Suprapubic skin (tissue), 4 donors: ENCODE data around the gene IDH3G. TPM values are rescaled to one million over a fixed set of nuclear protein-coding genes. Genes with fewer than 3 reads are reported as not detected.
"Not testable (repeated sequence)": the region's sequence is repeated elsewhere in the genome, so short reads cannot be mapped to it uniquely, and the experiment has no call there.

Experiments used
- DNase-seq, 2 donors: peaks; one replicate each; pipeline ENCODE4 v3.0.0-alpha.2; 2019; ENCODE audit warnings: low spot score in 2 of 2
- H3K27ac ChIP-seq: fragments of 200-600 bp; sonication (generic); one replicate; pipeline ENCODE4 v1.5.1; 2019
- H3K27me3 ChIP-seq: fragments of 200-600 bp; sonication (generic); one replicate; pipeline ENCODE4 v1.5.1; 2019
- H3K36me3 ChIP-seq: fragments of 200-600 bp; sonication (generic); one replicate; pipeline ENCODE4 v1.5.1; 2019
- H3K4me1 ChIP-seq: fragments of 200-600 bp; sonication (generic); one replicate; pipeline ENCODE4 v1.5.1; 2019
- H3K4me3 ChIP-seq: fragments of 200-600 bp; sonication (generic); one replicate; pipeline ENCODE4 v1.5.1; 2019; ENCODE audit warnings: mild to moderate bottlenecking
- H3K9me3 ChIP-seq: fragments of 200-600 bp; sonication (generic); one replicate; pipeline ENCODE4 v1.5.1; 2019
- EP300 ChIP-seq: sonication (generic); formaldehyde crosslinking; IDR thresholded peaks from one replicate; pipeline ENCODE4 v1.6.1; 2017; ENCODE audit warnings: antibody characterized with exemption
- POLR2A ChIP-seq, 2 donors: fragments of 450-650 bp; IDR thresholded peaks; one replicate each; pipeline ENCODE4 v1.6.1; 2017; ENCODE audit warnings: antibody characterized with exemption in 2 of 2, mild to moderate bottlenecking in 2 of 2, moderate library complexity in 2 of 2
- POLR2AphosphoS5 ChIP-seq, 3 donors: sonication (generic); formaldehyde crosslinking; IDR thresholded peaks; one replicate each; pipeline ENCODE4 v1.6.1; 2017; ENCODE audit warnings: antibody characterized with exemption in 3 of 3
- WGBS: methylation state at CpG from one replicate; pipeline ENCODE4 v1.1.5; 2018; 5-methylcytosine and 5-hydroxymethylcytosine counted together
- total RNA-seq, 4 donors: library from RNA; depleted of rRNA; stranded (reverse); fragments of >200 nt; gene quantifications; one replicate each; pipeline ENCODE4 v1.1.0, GENCODE V29; 2016
- TF ChIP-seq, protein P1 (sequence below), 2 donors: fragments of 200-600 bp in 1 of 2; fragments of 450-650 bp in 1 of 2; sonication (generic) in 1 of 2; IDR thresholded peaks; one replicate each; pipeline ENCODE4 v1.5.1; 2016 to 2019; ENCODE audit warnings: antibody characterized with exemption in 2 of 2, mild to moderate bottlenecking in 1 of 2, moderate library complexity in 1 of 2

IDH3G gene
- total RNA-seq, 4 donors from 2014 or later = 58.1 to 105 (median 93.8) TPM

DNA sequence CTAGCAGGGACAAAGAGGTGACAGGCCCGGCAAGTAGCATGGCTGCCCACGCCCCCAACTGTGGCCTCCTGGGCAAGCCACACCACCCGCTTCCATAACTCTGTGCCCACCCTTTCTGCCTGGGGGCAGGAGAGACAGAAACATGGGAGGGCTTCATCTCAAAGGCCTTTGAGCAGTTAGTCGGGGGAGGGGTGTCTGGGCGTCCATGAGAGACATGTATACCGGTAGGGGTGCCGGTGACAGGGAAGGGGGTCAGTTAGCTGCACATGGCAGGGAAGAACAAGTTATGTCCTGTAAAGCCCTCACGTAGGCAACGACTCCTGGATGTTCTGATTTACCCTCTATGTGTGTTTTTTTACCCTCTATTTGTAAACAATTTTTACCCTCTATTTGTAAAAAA is 26.9 kb upstream of the IDH3G start:
- Histone ChIP-seq H3K4me3 (no peak overlapping the region), H3K4me1 (peaks cover 11% of the 10 kb centered on the region), H3K27ac (no peak overlapping the region), H3K27me3 (no peaks in the 10 kb centered on the region), H3K9me3 (no peaks in the 10 kb centered on the region), H3K36me3 (no peaks in the 10 kb centered on the region)
- TF ChIP-seq POLR2AphosphoS5 (IDR thresholded peaks at IDR 0.05) (no peak), EP300 (no peak), POLR2A (IDR thresholded peaks at IDR 0.05) (no peak)
- TF ChIP-seq, protein P1, sequence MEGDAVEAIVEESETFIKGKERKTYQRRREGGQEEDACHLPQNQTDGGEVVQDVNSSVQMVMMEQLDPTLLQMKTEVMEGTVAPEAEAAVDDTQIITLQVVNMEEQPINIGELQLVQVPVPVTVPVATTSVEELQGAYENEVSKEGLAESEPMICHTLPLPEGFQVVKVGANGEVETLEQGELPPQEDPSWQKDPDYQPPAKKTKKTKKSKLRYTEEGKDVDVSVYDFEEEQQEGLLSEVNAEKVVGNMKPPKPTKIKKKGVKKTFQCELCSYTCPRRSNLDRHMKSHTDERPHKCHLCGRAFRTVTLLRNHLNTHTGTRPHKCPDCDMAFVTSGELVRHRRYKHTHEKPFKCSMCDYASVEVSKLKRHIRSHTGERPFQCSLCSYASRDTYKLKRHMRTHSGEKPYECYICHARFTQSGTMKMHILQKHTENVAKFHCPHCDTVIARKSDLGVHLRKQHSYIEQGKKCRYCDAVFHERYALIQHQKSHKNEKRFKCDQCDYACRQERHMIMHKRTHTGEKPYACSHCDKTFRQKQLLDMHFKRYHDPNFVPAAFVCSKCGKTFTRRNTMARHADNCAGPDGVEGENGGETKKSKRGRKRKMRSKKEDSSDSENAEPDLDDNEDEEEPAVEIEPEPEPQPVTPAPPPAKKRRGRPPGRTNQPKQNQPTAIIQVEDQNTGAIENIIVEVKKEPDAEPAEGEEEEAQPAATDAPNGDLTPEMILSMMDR (IDR thresholded peaks at IDR 0.05) = no peak
- no peak for DNase-seq
- WGBS = 89% methylated on average over 9 of the region's 9 CpGs

DNA sequence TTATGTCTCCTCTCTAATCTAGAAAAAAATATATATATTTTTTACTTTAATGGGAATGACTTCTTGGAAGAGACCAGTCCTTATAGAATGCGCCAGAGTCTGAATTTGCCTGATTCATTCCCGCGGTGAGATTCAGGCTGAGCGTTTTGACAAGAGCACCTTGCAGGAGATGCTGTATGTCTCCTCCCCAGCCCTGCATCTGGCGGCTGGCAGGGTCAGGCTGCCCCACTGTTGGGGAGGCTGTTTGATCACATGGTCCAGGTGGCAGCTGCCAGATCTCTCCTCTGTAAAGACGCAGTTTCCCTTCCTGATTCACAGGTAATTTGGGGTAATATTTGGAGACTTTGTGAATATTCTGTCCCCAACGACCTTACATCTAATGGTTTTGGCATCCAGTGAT is 26.4 kb upstream of the IDH3G start:
- TF ChIP-seq EP300 (no peak), POLR2AphosphoS5 (IDR thresholded peaks at IDR 0.05) (no peak), POLR2A (IDR thresholded peaks at IDR 0.05) (no peak)
- no peaks in the 10 kb centered on the region for H3K27me3 ChIP-seq

DNA sequence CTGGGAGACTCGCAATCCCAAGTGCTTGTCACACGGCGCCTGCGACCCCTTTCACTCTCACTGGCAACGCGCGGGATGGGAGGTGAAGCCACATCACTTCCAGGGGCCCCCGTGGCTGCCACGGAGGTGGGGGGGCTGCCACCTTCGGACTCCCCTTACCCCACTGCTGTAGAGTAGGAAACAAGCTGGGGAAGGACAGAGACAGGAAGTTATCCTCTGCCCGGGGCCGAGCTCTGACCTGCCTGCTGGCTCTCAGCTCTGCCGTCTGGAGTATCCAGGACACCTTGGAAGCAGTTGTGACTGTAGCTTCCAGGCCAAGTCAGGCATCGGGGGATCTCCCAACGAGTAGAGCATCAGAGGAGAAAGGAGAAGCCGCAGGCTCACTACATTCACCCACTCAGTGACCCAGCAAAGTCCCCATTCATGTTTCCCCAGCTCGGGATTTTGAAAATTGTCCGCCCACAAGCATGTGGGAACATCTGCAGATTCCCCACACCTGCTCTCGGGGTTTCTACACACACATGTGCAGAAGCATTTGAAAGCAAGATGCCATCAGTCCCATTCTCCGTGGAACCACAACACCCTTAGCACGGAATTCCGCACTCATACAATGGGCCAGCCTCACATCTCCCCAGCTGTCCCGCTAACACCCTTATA is 25.3 kb upstream of the IDH3G start:
- Histone ChIP-seq H3K4me3 (peak overlapping the region; percentile 43), H3K27ac (no peak overlapping the region), H3K27me3 (no peaks in the 10 kb centered on the region), H3K4me1 (peaks cover 11% of the 10 kb centered on the region), H3K36me3 (no peaks in the 10 kb centered on the region), H3K9me3 (no peaks in the 10 kb centered on the region)
- WGBS = 77% methylated on average over 13 of the region's 23 CpGs
- DNase-seq = no peak
- TF ChIP-seq EP300 (no peak), POLR2AphosphoS5 (IDR thresholded peaks at IDR 0.05) (no peak), POLR2A (IDR thresholded peaks at IDR 0.05) (no peak)
- TF ChIP-seq, protein P1 (IDR thresholded peaks at IDR 0.05) = no peak

More for the DNA sequence above, 26.4 kb upstream of the IDH3G start:
- Histone ChIP-seq H3K4me3 (no peak overlapping the region), H3K9me3 (no peaks in the 10 kb centered on the region), H3K36me3 (no peaks in the 10 kb centered on the region), H3K27ac (no peak overlapping the region), H3K4me1 (peaks cover 11% of the 10 kb centered on the region)
- no peak for DNase-seq
- whole genome bisulfite sequencing = 82% methylated on average over 7 of the region's 7 CpGs

DNA sequence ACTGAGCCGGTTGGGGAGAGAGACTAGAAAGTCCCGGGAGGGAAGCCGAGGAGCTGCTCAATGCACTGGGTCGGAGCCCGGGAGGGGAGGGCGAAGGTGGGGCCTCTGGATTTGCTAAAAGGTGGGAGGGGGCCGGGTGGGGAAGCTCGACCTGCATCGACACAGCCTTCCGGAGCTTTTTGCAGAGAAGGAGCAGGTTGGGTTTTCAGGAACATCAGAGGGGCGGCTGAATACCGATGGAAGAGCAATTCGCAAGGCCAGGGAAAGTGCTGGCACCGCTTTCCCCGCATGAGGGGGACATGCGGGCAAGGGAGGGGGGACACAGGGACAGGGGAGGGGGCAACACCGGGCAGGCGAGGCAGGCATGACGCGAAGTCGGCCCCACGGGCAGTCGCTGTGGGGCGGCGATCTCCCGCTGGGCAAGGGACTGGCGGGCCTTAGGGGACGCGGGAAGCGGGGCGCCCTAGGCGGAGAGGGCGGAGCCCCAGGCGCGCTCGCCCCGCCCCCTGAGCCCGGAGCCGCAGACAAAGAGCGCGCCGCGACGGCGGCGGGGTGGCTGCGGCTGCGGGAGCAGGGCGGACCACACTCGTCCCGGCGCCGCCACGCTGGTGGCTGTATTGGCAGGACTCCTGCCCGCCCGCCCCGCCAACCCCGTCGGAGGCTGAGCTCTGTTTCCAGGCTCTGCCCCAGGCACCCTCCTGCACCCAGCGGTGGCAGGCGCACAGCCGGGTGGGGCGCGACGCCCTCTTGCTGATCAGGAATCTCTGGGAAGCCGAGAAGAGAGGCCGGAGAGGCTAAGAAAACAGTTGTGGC is 24.6 kb upstream of the IDH3G start:
- no peaks in the 10 kb centered on the region for H3K36me3 ChIP-seq
- peak overlapping the region; percentile 43 for H3K4me3 ChIP-seq
- no peak for TF ChIP-seq POLR2AphosphoS5 (IDR thresholded peaks at IDR 0.05)
- no peak for TF ChIP-seq POLR2A (IDR thresholded peaks at IDR 0.05)
- TF ChIP-seq, protein P1 (IDR thresholded peaks at IDR 0.05) = no peak
- no peak for TF ChIP-seq EP300
- no peaks in the 10 kb centered on the region for H3K27me3 ChIP-seq
- WGBS = 26% methylated on average over 28 of the region's 67 CpGs
- H3K9me3 ChIP-seq = no peaks in the 10 kb centered on the region
- no peak overlapping the region for H3K27ac ChIP-seq
- DNase-seq = no peak
- peaks cover 11% of the 10 kb centered on the region for H3K4me1 ChIP-seq

DNA sequence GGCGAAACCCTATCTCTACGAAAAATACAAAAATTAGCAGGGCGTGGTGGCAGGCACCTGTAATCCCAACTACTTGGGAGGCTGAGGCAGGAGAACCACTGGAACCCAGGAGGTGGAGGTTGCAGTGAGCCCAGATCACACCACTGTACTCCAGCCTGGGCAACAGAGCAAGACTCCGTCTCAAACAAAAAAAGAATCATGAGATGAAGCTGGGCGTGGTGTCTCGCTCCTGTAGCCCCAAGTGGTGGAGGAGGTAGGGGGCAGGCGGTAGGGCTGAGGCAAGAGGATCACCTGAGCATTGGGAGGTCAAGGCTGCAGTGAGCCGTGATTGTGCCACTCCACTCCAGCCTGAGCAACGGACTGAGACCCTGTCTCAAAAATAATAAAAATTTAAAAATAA is 23.9 kb upstream of the IDH3G start:
- not testable (repeated sequence) for DNase-seq, H3K4me3 ChIP-seq, H3K27me3 ChIP-seq, H3K36me3 ChIP-seq, H3K9me3 ChIP-seq, H3K27ac ChIP-seq
- peaks cover 11% of the 10 kb centered on the region for H3K4me1 ChIP-seq
- 90% methylated on average over 9 of the region's 9 CpGs for WGBS
